ENCODE results near the gene HOXA6.

- no peak for TF ChIP-seq CTCF (IDR thresholded peaks at IDR 0.05; ENCODE audit: low read length)
- no peak for TF ChIP-seq EZH2 (IDR thresholded peaks at IDR 0.05; ENCODE audit: borderline replicate concordance, low read length)
These were observed 17.6 kb downstream of the HOXA6 start for GRCh38 chr7:27129729-27130539.
